H1 (cell line): Measurements from ENCODE around the gene BCO1. TPM values are rescaled to one million over a fixed set of nuclear protein-coding genes. Genes with fewer than 3 reads are reported as not detected.

ENCODE experiments used
- CHD1 ChIP-seq: IDR thresholded peaks from 2 replicates; pipeline ENCODE4 v1.6.1; 2012; ENCODE audit warnings: low read depth, low read length, improper control_type of control experiment
- JUND ChIP-seq: IDR thresholded peaks from 2 replicates; pipeline ENCODE4 v1.6.1; 2011; ENCODE audit warnings: mild to moderate bottlenecking, improper control_type of control experiment, low read length
- MAX ChIP-seq: IDR thresholded peaks from 2 replicates; pipeline ENCODE4 v1.6.1; 2012; ENCODE audit warnings: inconsistent platforms
- POU5F1 ChIP-seq: IDR thresholded peaks from 2 replicates; pipeline ENCODE4 v1.6.1; 2011; ENCODE audit warnings: low read depth, mild to moderate bottlenecking, low read length, moderate library complexity
- TBP ChIP-seq: IDR thresholded peaks from 2 replicates; pipeline ENCODE4 v1.6.1; 2011; ENCODE audit warnings: low read depth, low read length, improper control_type of control experiment
- YY1 ChIP-seq: IDR thresholded peaks from 2 replicates; pipeline ENCODE4 v1.6.1; 2011; ENCODE audit warnings: low read depth, mild to moderate bottlenecking, low read length
- polyA plus RNA-seq, 7 experiments: library from polyadenylated mRNA; depleted of rRNA in 3 of 7; stranded (reverse) in 5 of 7; unstranded in 2 of 7; fragments of >200 nt in 5 of 7; fragments of 200-250 nt in 2 of 7; gene quantifications; 1 replicate in 5 of 7; 2 replicates in 1 of 7; 4 replicates in 1 of 7; pipeline versions ENCODE4 v1.2.1 to v1.2.3, GENCODE V29; 2011 to 2013; ENCODE audit warnings: missing spikeins in 2 of 7, mixed read lengths in 2 of 7
- total RNA-seq: library from RNA; stranded (reverse); fragmentation: NEBNext Ultra II Directional; extraction: Animal tissue kit (Norgen Biotek cat#: 25700); gene quantifications from 2 replicates; pipeline ENCODE4 v1.2.1, GENCODE V29; 2021

The BCO1 gene
- total and polyA plus RNA-seq, 2 of the 8 experiments (the other 6 are each of a cell fraction or from before 2014, with no cell fraction given) = 0.21 TPM; not detected in 1

GRCh38 chr16:81254922-81255526 lies 16.5 kb downstream of the BCO1 start (continued):
- TF ChIP-seq POU5F1 = no peak
- TF ChIP-seq MAX = no peak
- TF ChIP-seq JUND = no peak
- no peak for TF ChIP-seq TBP
- no peak for TF ChIP-seq CHD1
- no peak for TF ChIP-seq YY1
- TF ChIP-seq, all 59 proteins: peak for 0
